ENCODE measurements around the gene AP1B1.

DNA sequence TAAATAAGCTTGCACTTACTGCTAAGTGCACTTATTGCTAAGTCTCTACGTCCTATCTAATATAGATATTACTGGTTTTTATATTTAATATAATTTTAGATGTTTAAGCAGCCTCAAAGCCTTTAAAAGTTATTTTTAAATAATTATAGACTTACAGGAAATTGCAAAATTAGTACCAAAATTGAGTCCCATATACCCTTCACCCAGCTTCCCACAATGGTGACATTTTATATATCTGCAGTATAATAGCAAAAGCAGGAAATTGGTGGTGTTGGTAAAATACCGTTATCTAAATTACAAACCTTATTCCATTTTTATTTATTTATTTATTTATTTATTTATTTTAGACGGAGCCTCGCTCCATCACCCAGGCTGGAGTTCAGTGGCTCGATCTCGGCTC is 1.9 kb upstream of the AP1B1 start:
- TF ChIP-seq, protein P1, sequence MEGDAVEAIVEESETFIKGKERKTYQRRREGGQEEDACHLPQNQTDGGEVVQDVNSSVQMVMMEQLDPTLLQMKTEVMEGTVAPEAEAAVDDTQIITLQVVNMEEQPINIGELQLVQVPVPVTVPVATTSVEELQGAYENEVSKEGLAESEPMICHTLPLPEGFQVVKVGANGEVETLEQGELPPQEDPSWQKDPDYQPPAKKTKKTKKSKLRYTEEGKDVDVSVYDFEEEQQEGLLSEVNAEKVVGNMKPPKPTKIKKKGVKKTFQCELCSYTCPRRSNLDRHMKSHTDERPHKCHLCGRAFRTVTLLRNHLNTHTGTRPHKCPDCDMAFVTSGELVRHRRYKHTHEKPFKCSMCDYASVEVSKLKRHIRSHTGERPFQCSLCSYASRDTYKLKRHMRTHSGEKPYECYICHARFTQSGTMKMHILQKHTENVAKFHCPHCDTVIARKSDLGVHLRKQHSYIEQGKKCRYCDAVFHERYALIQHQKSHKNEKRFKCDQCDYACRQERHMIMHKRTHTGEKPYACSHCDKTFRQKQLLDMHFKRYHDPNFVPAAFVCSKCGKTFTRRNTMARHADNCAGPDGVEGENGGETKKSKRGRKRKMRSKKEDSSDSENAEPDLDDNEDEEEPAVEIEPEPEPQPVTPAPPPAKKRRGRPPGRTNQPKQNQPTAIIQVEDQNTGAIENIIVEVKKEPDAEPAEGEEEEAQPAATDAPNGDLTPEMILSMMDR (IDR thresholded peaks at IDR 0.05), result no peak
- TF ChIP-seq POLR2AphosphoS5 (IDR thresholded peaks at IDR 0.05), result no peak
